Fibroblast of gingiva (primary cell): ENCODE data around the gene ZMAT1.
A peak's percentile ranks its signal among the peaks of the same experiment; 100 is the strongest.
"Not testable (repeated sequence)": the region's sequence is repeated elsewhere in the genome, so short reads cannot be mapped to it uniquely, and the experiment has no call there.

ENCODE experiments used
- DNase-seq: peaks from one replicate; pipeline ENCODE4 v3.0.0-alpha.2; 2011; ENCODE audit warnings: low read depth

ZMAT1 gene

DNA sequence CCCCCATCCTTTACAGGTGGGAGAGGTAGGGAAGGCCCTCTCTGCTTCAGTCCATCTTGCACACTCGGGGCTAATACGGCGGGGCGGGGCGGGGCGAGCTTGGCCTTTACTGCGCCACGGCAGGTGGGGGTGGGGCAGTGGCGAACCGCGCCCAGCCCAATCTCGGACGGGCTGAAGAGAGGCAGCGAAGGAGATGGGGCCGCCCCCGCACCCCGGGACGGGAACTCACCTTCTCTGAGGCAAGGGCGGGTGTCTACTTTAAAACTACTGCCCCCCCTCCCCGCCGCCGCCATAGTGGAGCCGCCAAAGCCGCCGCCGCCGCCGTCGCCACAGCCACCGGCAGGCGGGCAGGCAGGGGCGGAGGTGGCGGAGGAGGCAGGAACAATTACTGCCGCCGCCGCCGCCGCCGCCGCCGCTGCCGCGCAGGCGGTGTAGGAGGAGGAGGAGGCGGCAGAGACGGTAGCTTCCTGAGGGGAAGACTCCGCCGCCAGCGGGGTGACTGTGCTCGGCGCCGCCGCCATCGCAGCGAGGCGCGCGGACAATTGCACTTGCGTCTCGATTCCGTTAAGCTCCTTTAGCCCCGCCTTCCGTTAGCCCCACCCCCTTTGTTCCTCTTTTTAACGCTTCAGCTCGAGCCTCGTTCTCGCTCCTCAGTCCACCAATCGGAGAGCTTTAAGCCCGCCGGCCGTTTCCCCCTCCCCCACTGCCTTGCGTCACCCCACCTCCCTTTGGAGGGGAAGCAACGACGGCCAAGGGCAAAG is at the start of gene ZMAT1:
Gene ZMAT1, minus strand, starts transcription at position 540 of the 761 bp plus-strand sequence. Its CDS starts 19 bp downstream, at position 521.
- DNase-seq: peak; percentile 54

DNA sequence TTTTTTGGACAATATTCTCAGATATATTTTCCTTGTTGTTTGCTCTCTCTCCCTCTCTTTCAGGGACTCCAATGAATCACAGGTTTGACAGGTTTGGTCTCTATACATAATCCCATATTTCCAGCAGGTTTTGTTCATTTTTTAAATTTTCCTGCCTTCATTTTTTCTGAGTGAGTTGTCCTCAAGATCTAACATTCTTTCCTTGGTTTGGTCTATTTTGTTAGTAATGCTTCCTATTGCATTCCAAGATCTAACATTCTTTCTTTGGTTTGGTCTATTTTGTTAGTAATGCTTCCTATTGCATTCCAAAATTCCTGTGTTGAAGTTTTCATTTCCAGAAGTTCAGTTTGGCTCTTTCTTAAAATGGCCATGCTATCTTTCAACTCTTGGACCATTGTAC is 45.3 kb upstream of the ZMAT1 start:
- no peak for DNase-seq

DNA sequence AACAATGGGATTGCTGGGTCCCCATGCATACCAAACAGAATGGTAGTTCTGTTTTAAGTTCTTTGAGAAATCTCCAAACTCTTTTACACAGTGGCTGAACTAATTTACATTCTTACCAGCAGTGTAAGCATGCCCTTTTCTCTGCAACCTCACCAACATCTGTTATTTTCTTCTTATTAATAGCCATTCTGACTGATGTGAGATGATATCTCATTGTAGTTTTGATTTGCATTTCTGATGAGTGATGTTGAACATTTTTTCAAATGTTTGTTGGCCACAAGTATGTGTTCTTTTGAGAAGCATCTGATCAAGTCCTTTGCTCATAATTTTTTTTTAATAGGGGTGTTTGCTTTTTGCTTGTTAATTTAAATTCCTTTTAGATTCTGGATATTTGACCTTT is 41.2 kb upstream of the ZMAT1 start:
- DNase-seq: peak; percentile 2

DNA sequence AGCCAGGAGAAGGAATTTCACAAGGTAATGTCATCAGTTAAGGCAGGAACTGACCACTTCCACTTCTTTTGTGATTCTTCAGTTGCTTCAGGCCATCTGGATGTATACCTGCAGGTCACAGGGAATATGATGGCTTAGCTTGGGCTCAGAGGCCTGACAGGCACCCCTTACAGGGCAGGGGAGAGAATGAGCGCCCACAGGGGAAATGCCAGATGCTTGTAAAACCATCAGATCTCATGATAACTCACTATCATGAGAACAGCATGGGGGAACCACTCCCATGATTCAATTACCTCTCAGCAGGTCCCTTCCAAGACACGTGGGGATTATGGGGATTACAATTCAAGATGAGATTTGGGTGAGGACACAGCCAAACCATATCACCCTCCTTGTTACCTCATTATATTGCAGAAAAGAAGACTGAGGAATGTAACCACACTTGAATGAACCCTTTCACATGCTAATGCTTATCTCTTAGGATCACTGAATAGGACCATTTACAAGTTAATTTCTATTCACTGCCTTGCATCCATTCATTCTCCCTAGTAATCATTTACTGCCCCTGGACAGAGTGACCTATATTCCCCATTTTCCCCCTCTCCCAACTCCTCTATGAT is 33.2 kb upstream of the ZMAT1 start:
- DNase-seq: not testable (repeated sequence)

DNA sequence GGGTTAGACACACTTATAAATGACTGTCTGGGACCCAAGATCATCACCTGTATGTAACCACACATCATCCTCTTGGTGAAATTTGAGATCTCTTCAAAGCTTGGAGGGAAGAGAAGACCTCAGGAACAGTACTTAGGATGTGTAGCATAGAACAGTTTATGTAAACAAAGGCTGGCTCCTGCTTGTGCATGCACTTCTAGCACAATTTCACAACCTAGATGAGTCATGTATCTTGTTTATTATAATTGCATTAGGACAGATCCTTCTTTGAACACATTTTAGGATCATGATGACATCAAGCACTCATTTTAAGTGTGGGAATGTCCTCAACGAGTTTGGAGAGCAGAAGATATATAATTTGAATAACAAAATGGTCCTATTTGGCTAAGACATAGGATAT is 26.3 kb upstream of the ZMAT1 start:
- DNase-seq: peak; percentile 27

DNA sequence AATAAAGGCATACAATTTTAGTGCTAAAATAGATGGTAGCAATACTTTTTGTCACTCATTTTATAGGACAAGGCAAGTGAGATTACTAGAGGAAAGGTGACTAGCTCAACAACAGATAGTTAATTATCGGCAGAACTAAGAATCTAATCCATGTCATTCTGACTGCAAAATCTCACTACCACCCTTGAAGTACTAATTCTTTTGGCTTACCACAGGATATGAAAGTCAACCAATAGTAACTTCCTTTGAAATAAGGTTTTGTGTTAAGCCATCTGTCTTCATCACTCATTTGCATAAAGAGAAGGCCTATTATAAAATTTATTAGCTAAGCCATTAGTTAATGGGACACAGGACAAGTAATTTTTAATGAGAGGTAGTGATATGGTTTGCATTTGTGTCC is 25.3 kb upstream of the ZMAT1 start:
- DNase-seq: no peak

DNA sequence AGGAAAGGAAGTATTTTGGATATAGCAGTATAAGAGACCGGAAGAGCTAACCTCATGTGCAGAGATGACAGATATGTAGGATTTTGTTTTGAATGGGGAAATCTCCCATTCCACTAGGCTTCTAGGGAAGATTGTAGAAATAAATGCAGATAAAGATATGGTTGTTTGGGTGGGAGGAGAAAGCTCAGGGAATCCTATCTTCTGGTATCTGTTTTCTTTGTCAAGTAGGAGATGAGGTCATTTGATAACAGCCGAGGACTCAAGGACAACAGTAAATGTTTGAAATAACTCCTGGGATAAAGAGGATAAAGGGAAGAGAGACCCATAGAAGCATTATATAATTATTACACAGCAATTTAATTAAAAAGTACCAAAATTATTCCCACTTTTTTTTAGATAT is 24.7 kb upstream of the ZMAT1 start:
- DNase-seq: no peak

DNA sequence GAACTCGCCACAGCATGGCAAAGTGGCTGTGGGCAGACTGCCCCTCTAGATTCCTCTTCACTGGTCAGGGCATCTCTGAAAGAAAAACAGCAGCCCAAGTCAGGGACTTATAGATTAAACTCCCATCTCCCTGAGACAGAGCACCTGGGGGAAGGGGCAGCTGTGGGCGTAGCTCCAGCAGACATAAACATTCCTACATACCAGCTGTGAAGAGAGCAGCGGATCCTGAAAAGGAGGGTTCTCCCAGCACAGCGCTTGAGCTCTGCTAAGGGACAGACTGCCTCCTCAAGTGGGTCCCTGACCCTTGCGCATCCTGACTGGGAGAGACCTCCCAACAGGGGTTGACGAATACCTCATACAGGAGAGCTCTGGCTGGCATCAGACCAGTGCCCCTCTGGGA is 18.8 kb upstream of the ZMAT1 start:
- no peak for DNase-seq

DNA sequence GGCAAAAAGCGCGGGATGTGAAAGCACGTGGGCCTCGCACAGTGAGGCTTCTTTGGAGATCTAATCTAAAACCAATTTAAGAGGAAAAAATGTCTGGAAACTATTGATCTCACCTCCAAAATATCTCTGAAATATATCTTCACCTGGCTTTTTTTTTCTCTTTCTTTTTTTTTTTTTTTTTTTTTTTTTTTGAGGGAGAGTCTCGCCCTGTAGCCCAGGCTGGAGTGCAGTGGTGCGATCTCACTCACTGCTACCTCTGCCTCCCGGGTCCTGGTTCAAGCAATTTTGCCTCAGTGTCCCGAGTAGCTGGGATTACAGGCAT is 383 bp upstream of the ZMAT1 start:
- DNase-seq: no peak

DNA sequence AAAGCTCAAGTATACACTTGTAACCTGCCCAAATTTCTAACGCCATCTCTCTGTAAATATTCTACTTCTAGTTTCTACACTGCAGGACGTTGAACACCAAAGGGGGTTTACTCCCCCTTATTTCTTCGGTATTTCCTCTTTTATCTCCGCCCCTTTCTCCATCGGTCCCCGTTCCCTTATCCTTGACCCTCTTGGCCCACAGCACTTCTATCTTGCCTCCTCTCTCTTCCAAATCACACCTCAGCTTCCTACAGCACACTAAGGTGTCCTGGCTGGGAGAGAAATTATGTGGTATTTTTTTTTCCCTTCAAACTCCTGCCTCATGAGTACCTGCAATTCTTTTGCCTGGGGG is 715 bp downstream of the ZMAT1 start:
- no peak for DNase-seq

DNA sequence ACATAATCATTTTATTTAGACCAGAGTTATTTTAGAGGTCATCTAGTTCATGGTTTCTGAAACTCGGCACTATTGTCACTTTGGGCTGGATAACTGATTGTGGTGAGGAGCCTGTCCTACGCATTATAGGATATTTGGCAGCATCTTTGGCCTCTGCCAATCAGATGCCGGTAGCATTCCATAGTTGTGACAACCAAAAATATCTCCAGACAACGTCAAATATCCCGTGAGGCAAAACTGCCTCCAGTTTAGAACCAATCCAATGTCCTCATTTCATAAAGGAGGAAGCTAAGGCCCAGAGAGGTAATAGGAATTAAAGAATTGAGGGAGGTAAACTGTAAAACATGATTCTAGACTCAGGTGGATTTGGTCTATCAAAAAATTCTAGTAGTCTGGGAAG is 6.1 kb downstream of the ZMAT1 start:
- DNase-seq: no peak

DNA sequence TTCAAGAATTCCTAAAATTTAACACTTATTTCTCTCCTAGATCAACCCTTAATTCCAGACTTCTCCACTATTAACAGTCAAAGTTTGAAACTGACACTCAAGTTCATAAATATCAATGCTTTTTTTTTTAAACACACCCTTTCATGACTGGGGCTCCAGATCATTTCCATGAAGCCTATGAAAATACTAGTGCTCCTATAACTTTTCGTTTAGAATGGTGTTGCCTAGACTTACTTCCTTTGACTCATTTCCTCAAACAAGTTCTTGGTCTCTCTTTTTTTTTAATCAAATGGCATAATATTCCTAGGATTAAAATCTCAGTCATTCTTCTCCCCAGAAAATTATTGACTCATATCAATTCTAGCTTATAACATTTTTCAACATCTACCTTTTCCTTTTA is 13.1 kb downstream of the ZMAT1 start:
- DNase-seq: no peak

DNA sequence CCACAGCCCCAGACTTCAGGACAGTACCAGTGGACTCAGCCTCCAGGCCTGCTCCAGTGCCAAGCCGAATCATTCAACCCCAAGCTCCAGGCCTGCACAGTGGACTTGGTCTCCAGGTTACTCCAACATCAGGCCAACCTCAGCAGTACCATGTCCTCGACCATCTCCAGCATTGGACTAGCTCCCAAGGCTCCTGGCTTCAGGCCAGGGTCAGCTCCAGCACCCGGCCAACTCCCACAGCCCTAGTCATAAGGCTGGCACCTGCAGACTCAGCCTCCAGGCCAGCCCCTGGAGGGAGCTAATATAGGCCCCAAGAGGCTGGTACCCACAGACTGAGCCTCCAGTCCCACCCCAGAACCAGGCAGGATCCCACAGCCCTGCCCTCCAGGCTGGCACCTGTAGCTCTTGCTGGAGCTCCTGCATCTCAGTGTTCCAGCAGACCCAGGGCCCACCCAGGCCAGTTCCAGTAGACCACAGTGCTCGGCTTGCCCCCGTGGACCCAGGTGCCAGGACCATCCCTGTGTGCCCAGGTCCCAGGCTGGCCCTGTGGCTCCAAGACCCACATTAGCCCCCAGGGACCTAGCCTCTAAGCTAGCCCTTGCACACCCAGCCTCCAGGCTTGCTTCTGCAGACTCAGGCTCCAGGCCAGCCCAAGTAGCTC is 25.6 kb downstream of the ZMAT1 start:
- DNase-seq: no peak

DNA sequence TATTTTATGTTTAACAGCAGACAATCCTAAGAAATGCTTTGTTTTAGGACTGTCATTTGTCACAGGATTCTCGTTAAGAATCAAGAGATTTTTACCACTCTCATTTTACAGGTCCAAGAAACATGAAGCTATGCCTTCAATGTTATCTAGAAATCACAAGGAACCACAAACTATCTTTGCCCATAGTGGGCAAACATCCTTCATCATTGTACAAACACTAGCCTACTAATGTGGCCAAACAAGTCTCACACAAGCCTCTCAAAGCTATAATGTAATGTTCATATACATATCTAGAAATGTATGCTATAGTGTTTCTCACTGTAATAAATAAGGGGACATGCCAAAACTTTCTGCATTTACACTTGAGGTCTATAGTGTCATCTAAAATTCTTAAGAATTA is 26.8 kb downstream of the ZMAT1 start:
- DNase-seq: no peak
